ENCODE results near the gene JAM3. TPM values are rescaled to one million over a fixed set of nuclear protein-coding genes. Genes with fewer than 3 reads are reported as not detected.

Gene JAM3
- total and polyA plus RNA-seq, 2 of the 8 experiments (the other 6 are each of a cell fraction or from before 2014, with no cell fraction given), result 19.6 to 42.8 TPM

- TF ChIP-seq SIN3A (conservative IDR thresholded peaks at IDR 0.05 in 1 of 2, IDR thresholded peaks at IDR 0.05 in 1 of 2; ENCODE audit: low read depth in 1 of 2, low read length in 2 of 2), result no peak
- no peak for TF ChIP-seq TAF1 (IDR thresholded peaks at IDR 0.05; ENCODE audit: low read depth, low read length)
- TF ChIP-seq TBP (IDR thresholded peaks at IDR 0.05; ENCODE audit: low read depth, low read length), result no peak
- TF ChIP-seq SP4 (IDR thresholded peaks at IDR 0.05; ENCODE audit: low read length), result no peak
- no peak for TF ChIP-seq CTBP2 (IDR thresholded peaks at IDR 0.05; ENCODE audit: borderline replicate concordance, insufficient read depth, insufficient read length, low read length)
- TF ChIP-seq RBBP5 (IDR thresholded peaks at IDR 0.05; ENCODE audit: borderline replicate concordance, low read depth, low read length), result no peak
- TF ChIP-seq ASH2L (IDR thresholded peaks at IDR 0.05; ENCODE audit: low read length), result no peak
- TF ChIP-seq MAFK (IDR thresholded peaks at IDR 0.05; ENCODE audit: low read depth, low read length), result no peak
- TF ChIP-seq CHD7 (IDR thresholded peaks at IDR 0.05; ENCODE audit: insufficient replicate concordance, low read length), result no peak
These were observed 34.1 kb upstream of the JAM3 start (continued) for GRCh38 chr11:134034496-134035381.

All from H1 (cell line).